Keratinocyte (primary cell): ENCODE measurements around the gene PAGE4. TPM values are rescaled to one million over a fixed set of nuclear protein-coding genes. Genes with fewer than 3 reads are reported as not detected.

Experiments
- DNase-seq: peaks from one replicate; pipeline ENCODE4 v3.0.0-alpha.2; 2011; ENCODE audit warnings: low read depth, missing footprints, low spot score
- FAIRE-seq: peaks from 2 replicates; lab custom pipeline; 2011; peaks lifted over from hg19 to GRCh38; lab: Jason Lieb, UNC
- H2AFZ ChIP-seq: 2 replicates; pipeline ENCODE4 v1.6.0; 2012; ENCODE audit warnings: low read length, control low read depth, inconsistent platforms; ENCODE audit not compliant: control insufficient read depth
- H3K27ac ChIP-seq: 2 replicates; pipeline ENCODE4 v1.5.1; 2011; ENCODE audit warnings: low read length; ENCODE audit not compliant: control insufficient read depth, insufficient read depth
- H3K27me3 ChIP-seq: 3 replicates; pipeline ENCODE4 v1.6.0; 2011; ENCODE audit warnings: low read length; ENCODE audit not compliant: control insufficient read depth, insufficient read depth; ENCODE audit errors: extremely low read depth
- H3K36me3 ChIP-seq, 2 experiments: 2 replicates in 1 of 2; 3 replicates in 1 of 2; pipeline ENCODE4 v1.5.1; 2011; ENCODE audit warnings: low read length in 2 of 2, mild to moderate bottlenecking in 1 of 2; ENCODE audit not compliant: control insufficient read depth in 2 of 2, insufficient read depth in 2 of 2; ENCODE audit errors: extremely low read depth in 1 of 2
- H3K4me1 ChIP-seq: 3 replicates; pipeline ENCODE4 v1.5.1; 2011; ENCODE audit warnings: low read length; ENCODE audit not compliant: control insufficient read depth, insufficient read depth; ENCODE audit errors: extremely low read depth
- H3K4me2 ChIP-seq: 3 replicates; pipeline ENCODE4 v1.6.0; 2011; ENCODE audit warnings: low read depth, low read length; ENCODE audit not compliant: control insufficient read depth, insufficient read depth; ENCODE audit errors: extremely low read depth
- H3K4me3 ChIP-seq, 3 experiments: fragments of 200-600 bp in 1 of 3; sonication (generic) in 1 of 3; 2 replicates in 2 of 3; 3 replicates in 1 of 3; pipeline ENCODE4 v1.5.1; 2011 to 2016; ENCODE audit warnings: low read length in 3 of 3, mild to moderate bottlenecking in 3 of 3, control low read depth in 2 of 3, inconsistent platforms in 1 of 3, low read depth in 1 of 3, mixed read lengths in 1 of 3, mixed run types in 1 of 3, moderate library complexity in 1 of 3; ENCODE audit not compliant: control insufficient read depth in 2 of 3, insufficient read depth in 2 of 3; ENCODE audit errors: extremely low read depth in 1 of 3
- H3K79me2 ChIP-seq: 2 replicates; pipeline ENCODE4 v1.6.0; 2012; ENCODE audit warnings: low read length; ENCODE audit not compliant: control insufficient read depth, insufficient read depth
- H3K9ac ChIP-seq: 3 replicates; pipeline ENCODE4 v1.6.0; 2011; ENCODE audit warnings: low read length; ENCODE audit not compliant: control insufficient read depth, insufficient read depth; ENCODE audit errors: extremely low read depth
- H3K9me1 ChIP-seq: 3 replicates; pipeline ENCODE4 v1.6.0; 2011; ENCODE audit warnings: low read length; ENCODE audit not compliant: control insufficient read depth, insufficient read depth; ENCODE audit errors: extremely low read depth
- H3K9me3 ChIP-seq: 2 replicates; pipeline ENCODE4 v1.5.1; 2012; ENCODE audit warnings: low read depth, low read length; ENCODE audit not compliant: control insufficient read depth
- H4K20me1 ChIP-seq: 3 replicates; pipeline ENCODE4 v1.6.0; 2011; ENCODE audit warnings: low read length; ENCODE audit not compliant: control insufficient read depth, insufficient read depth; ENCODE audit errors: extremely low read depth
- CTCF ChIP-seq, 3 experiments: IDR thresholded peaks in 1 of 3; conservative IDR thresholded peaks in 1 of 3; optimal IDR thresholded peaks in 1 of 3; 2 replicates in 2 of 3; 3 replicates in 1 of 3; pipeline versions ENCODE3 to v1.5.1; 2011; ENCODE audit warnings: low read length in 3 of 3, mild to moderate bottlenecking in 3 of 3, moderate library complexity in 2 of 3, control low read depth in 1 of 3, inconsistent platforms in 1 of 3; ENCODE audit not compliant: insufficient read depth in 2 of 3; ENCODE audit errors: extremely low read depth in 1 of 3
- EZH2 ChIP-seq: IDR thresholded peaks from one replicate; pipeline ENCODE4 v1.6.1; 2012; ENCODE audit warnings: inconsistent platforms, mild to moderate bottlenecking, low read length, moderate library complexity
- dilution Hi-C: fragments of 300-500 bp; cut with MboI; formaldehyde crosslinking; loops from one replicate; pipeline ENCODE4 v1.7.0; 2020; ENCODE audit warnings: low sequenced_read_pairs; ENCODE audit not compliant: extremely low pct_ligation_motif_present
- polyA plus RNA-seq, 5 experiments: library from polyadenylated mRNA; depleted of rRNA in 3 of 5; stranded (reverse) in 3 of 5; stranded (forward) in 1 of 5; unstranded in 1 of 5; fragments of >200 nt; gene quantifications; 1 replicate in 1 of 5; 2 replicates in 3 of 5; 3 replicates in 1 of 5; pipeline versions ENCODE4 v1.2.1 to v1.2.3, GENCODE V29; 2011 to 2012; ENCODE audit warnings: missing spikeins in 2 of 5, low read depth in 1 of 5, low replicate concordance in 1 of 5

The PAGE4 gene
- polyA plus RNA-seq, 1 donor (not counting 4 experiments of a cell fraction or from before 2014, with no cell fraction given): not detected

GRCh38 chrX:49848275-49848674 is 19.2 kb downstream of the PAGE4 start:
- TF ChIP-seq CTCF (optimal IDR thresholded peaks at IDR 0.05 in 1 of 3, IDR thresholded peaks at IDR 0.05 in 1 of 3, conservative IDR thresholded peaks at IDR 0.05 in 1 of 3; ENCODE audit: extremely low read depth in 1 of 3, insufficient read depth in 2 of 3, low read length in 3 of 3) (no peak), EZH2 (no peak)
- no peak for DNase-seq
- H4K20me1 ChIP-seq: no peaks in the 10 kb centered on the region
- H3K79me2 ChIP-seq: no peaks in the 10 kb centered on the region
- no peaks in the 10 kb centered on the region for H3K9me3 ChIP-seq
- dilution Hi-C loops: no loop called here
- H2AFZ ChIP-seq: no peak overlapping the region
- no peak overlapping the region for H3K4me2 ChIP-seq
- no peaks in the 10 kb centered on the region for H3K36me3 ChIP-seq
- no peaks in the 10 kb centered on the region for H3K4me1 ChIP-seq
- H3K9me1 ChIP-seq: no peaks in the 10 kb centered on the region
- FAIRE-seq: no peak
- H3K9ac ChIP-seq: no peak overlapping the region
- H3K4me3 ChIP-seq: no peak overlapping the region
- H3K27ac ChIP-seq: no peak overlapping the region
- no peaks in the 10 kb centered on the region for H3K27me3 ChIP-seq

GRCh38 chrX:49850028-49850427 is 20.9 kb downstream of the PAGE4 start:
- H3K9me1 ChIP-seq: no peaks in the 10 kb centered on the region
- no peaks in the 10 kb centered on the region for H3K9me3 ChIP-seq
- no peaks in the 10 kb centered on the region for H3K79me2 ChIP-seq
- dilution Hi-C loops: no loop called here
- no peak for DNase-seq
- no peak overlapping the region for H3K27ac ChIP-seq
- TF ChIP-seq EZH2 (no peak), CTCF (optimal IDR thresholded peaks at IDR 0.05 in 1 of 3, IDR thresholded peaks at IDR 0.05 in 1 of 3, conservative IDR thresholded peaks at IDR 0.05 in 1 of 3; ENCODE audit: extremely low read depth in 1 of 3, insufficient read depth in 2 of 3, low read length in 3 of 3) (no peak)
- H3K4me3 ChIP-seq: no peak overlapping the region
- no peaks in the 10 kb centered on the region for H3K4me1 ChIP-seq
- H3K36me3 ChIP-seq: no peaks in the 10 kb centered on the region
- no peaks in the 10 kb centered on the region for H3K27me3 ChIP-seq
- no peak overlapping the region for H3K4me2 ChIP-seq
- H3K9ac ChIP-seq: no peak overlapping the region
- H4K20me1 ChIP-seq: no peaks in the 10 kb centered on the region
- no peak overlapping the region for H2AFZ ChIP-seq
- FAIRE-seq: no peak
